ENCODE measurements around the gene NEURL3. TPM values are rescaled to one million over a fixed set of nuclear protein-coding genes. Genes with fewer than 3 reads are reported as not detected.
"Not testable (repeated sequence)": the region's sequence is repeated elsewhere in the genome, so short reads cannot be mapped to it uniquely, and the experiment has no call there.

NEURL3 gene
- total and polyA plus RNA-seq, 2 experiments from 2014 or later, result not detected

GRCh38 chr2:96468904-96469303, 36.3 kb downstream of the NEURL3 start:
- H3K27ac ChIP-seq, result no peak overlapping the region
- peaks cover 20% of the 10 kb centered on the region for H3K27me3 ChIP-seq (replicated peaks; ENCODE audit: insufficient read depth)
- 67 to 69% methylated on average over 6 of the region's 6 CpGs for WGBS, 2 experiments (ENCODE audit: low coverage in 1 of 2, low lambda C conversion rate in 2 of 2, missing lambda C conversion rate in 2 of 2)
- no peaks in the 10 kb centered on the region for H3K4me1 ChIP-seq (ENCODE audit: insufficient read depth)
- no peak overlapping the region for H3K4me2 ChIP-seq (ENCODE audit: unreplicated experiment)
- no peaks in the 10 kb centered on the region for H3K79me2 ChIP-seq (ENCODE audit: insufficient read depth)
- in situ Hi-C loops (cut with MboI), result no loop called here
- H2AFZ ChIP-seq, result no peak overlapping the region
- no peak overlapping the region for H3K4me3 ChIP-seq
- no peaks in the 10 kb centered on the region for H3F3A ChIP-seq (ENCODE audit: insufficient read depth)
- no peaks in the 10 kb centered on the region for H3K36me3 ChIP-seq (ENCODE audit: low read depth)
- H3K9ac ChIP-seq, result no peak overlapping the region
- no peaks in the 10 kb centered on the region for H3K9me2 ChIP-seq (ENCODE audit: insufficient read depth)
- TF ChIP-seq EZH2phosphoT487 (IDR thresholded peaks at IDR 0.05; ENCODE audit: insufficient read depth, low read depth), result no peak
- TF ChIP-seq EZH2 (IDR thresholded peaks at IDR 0.05; ENCODE audit: insufficient read depth, poor library complexity, severe bottlenecking), result no peak
- no peak for DNase-seq
- no peaks in the 10 kb centered on the region for H4K20me1 ChIP-seq (ENCODE audit: insufficient read depth)
- no peaks in the 10 kb centered on the region for H3K9me3 ChIP-seq (ENCODE audit: low read depth)

GRCh38 chr2:96464651-96465050, 40.5 kb downstream of the NEURL3 start:
- no peaks in the 10 kb centered on the region for H3K9me3 ChIP-seq (ENCODE audit: low read depth)
- no peak overlapping the region for H2AFZ ChIP-seq
- DNase-seq, result no peak
- H3K4me2 ChIP-seq (ENCODE audit: unreplicated experiment), result no peak overlapping the region
- no peak overlapping the region for H3K27ac ChIP-seq
- H3K36me3 ChIP-seq (ENCODE audit: low read depth), result no peaks in the 10 kb centered on the region
- H3F3A ChIP-seq (ENCODE audit: insufficient read depth), result no peaks in the 10 kb centered on the region
- H3K27me3 ChIP-seq (replicated peaks; ENCODE audit: insufficient read depth), result peaks cover 12% of the 10 kb centered on the region; the same call in 1 of the 2 replicates
- H4K20me1 ChIP-seq (ENCODE audit: insufficient read depth), result no peaks in the 10 kb centered on the region
- H3K4me3 ChIP-seq, result no peak overlapping the region
- in situ Hi-C loops (cut with MboI), result no loop called here
- H3K9me2 ChIP-seq (ENCODE audit: insufficient read depth), result no peaks in the 10 kb centered on the region
- no peaks in the 10 kb centered on the region for H3K4me1 ChIP-seq (ENCODE audit: insufficient read depth)
- 45 to 47% methylated on average over 2 of the region's 2 CpGs for WGBS, 2 experiments (ENCODE audit: low coverage in 1 of 2, low lambda C conversion rate in 2 of 2, missing lambda C conversion rate in 2 of 2)
- no peaks in the 10 kb centered on the region for H3K79me2 ChIP-seq (ENCODE audit: insufficient read depth)
- no peak overlapping the region for H3K9ac ChIP-seq
- TF ChIP-seq EZH2 (IDR thresholded peaks at IDR 0.05; ENCODE audit: insufficient read depth, poor library complexity, severe bottlenecking) (no peak), EZH2phosphoT487 (IDR thresholded peaks at IDR 0.05; ENCODE audit: insufficient read depth, low read depth) (no peak)

GRCh38 chr2:96464061-96464460, 41.1 kb downstream of the NEURL3 start:
- Histone ChIP-seq H3K9me3 (ENCODE audit: low read depth) (no peaks in the 10 kb centered on the region), H3K36me3 (ENCODE audit: low read depth) (no peaks in the 10 kb centered on the region), H3K4me3 (no peak overlapping the region), H3K27me3 (replicated peaks; ENCODE audit: insufficient read depth) (peaks cover 9% of the 10 kb centered on the region; the same call in 1 of the 2 replicates), H3F3A (ENCODE audit: insufficient read depth) (no peaks in the 10 kb centered on the region), H3K4me1 (ENCODE audit: insufficient read depth) (no peaks in the 10 kb centered on the region), H3K9ac (no peak overlapping the region), H3K79me2 (ENCODE audit: insufficient read depth) (no peaks in the 10 kb centered on the region), H3K9me2 (ENCODE audit: insufficient read depth) (no peaks in the 10 kb centered on the region), H3K4me2 (ENCODE audit: unreplicated experiment) (no peak overlapping the region), H2AFZ (no peak overlapping the region), H3K27ac (no peak overlapping the region), H4K20me1 (ENCODE audit: insufficient read depth) (no peaks in the 10 kb centered on the region)
- 59 to 70% methylated on average over 3 of the region's 3 CpGs for WGBS, 2 experiments (ENCODE audit: low coverage in 1 of 2, low lambda C conversion rate in 2 of 2, missing lambda C conversion rate in 2 of 2)
- in situ Hi-C loops (cut with MboI), result no loop called here
- no peak for DNase-seq
- no peak for TF ChIP-seq EZH2 (IDR thresholded peaks at IDR 0.05; ENCODE audit: insufficient read depth, poor library complexity, severe bottlenecking)
- no peak for TF ChIP-seq EZH2phosphoT487 (IDR thresholded peaks at IDR 0.05; ENCODE audit: insufficient read depth, low read depth)

GRCh38 chr2:96463119-96463518, 42.0 kb downstream of the NEURL3 start:
- WGBS, 2 experiments (ENCODE audit: low coverage in 1 of 2, low lambda C conversion rate in 2 of 2, missing lambda C conversion rate in 2 of 2), result 53 to 61% methylated on average over 2 of the region's 2 CpGs
- no peaks in the 10 kb centered on the region for H3K9me3 ChIP-seq (ENCODE audit: low read depth)
- in situ Hi-C loops (cut with MboI), result no loop called here
- H4K20me1 ChIP-seq (ENCODE audit: insufficient read depth), result no peaks in the 10 kb centered on the region
- H3K27me3 ChIP-seq (replicated peaks; ENCODE audit: insufficient read depth), result peaks cover 1% of the 10 kb centered on the region; the same call in 1 of the 2 replicates
- no peaks in the 10 kb centered on the region for H3K9me2 ChIP-seq (ENCODE audit: insufficient read depth)
- no peaks in the 10 kb centered on the region for H3K79me2 ChIP-seq (ENCODE audit: insufficient read depth)
- no peaks in the 10 kb centered on the region for H3K4me1 ChIP-seq (ENCODE audit: insufficient read depth)
- TF ChIP-seq EZH2 (IDR thresholded peaks at IDR 0.05; ENCODE audit: insufficient read depth, poor library complexity, severe bottlenecking), result no peak
- TF ChIP-seq EZH2phosphoT487 (IDR thresholded peaks at IDR 0.05; ENCODE audit: insufficient read depth, low read depth), result no peak
- H3K9ac ChIP-seq, result no peak overlapping the region
- no peak overlapping the region for H2AFZ ChIP-seq
- H3K36me3 ChIP-seq (ENCODE audit: low read depth), result no peaks in the 10 kb centered on the region
- H3K27ac ChIP-seq, result no peak overlapping the region
- no peak overlapping the region for H3K4me2 ChIP-seq (ENCODE audit: unreplicated experiment)
- no peaks in the 10 kb centered on the region for H3F3A ChIP-seq (ENCODE audit: insufficient read depth)
- no peak overlapping the region for H3K4me3 ChIP-seq
- no peak for DNase-seq

- in situ Hi-C loops (cut with MboI); H3K79me2 ChIP-seq (ENCODE audit: insufficient read depth); DNase-seq; H3K9ac ChIP-seq; H3F3A ChIP-seq (ENCODE audit: insufficient read depth); H2AFZ ChIP-seq; H3K4me1 ChIP-seq (ENCODE audit: insufficient read depth); H3K27ac ChIP-seq; H4K20me1 ChIP-seq (ENCODE audit: insufficient read depth); H3K9me3 ChIP-seq (ENCODE audit: low read depth); H3K4me2 ChIP-seq (ENCODE audit: unreplicated experiment); H3K36me3 ChIP-seq (ENCODE audit: low read depth); H3K9me2 ChIP-seq (ENCODE audit: insufficient read depth); H3K4me3 ChIP-seq: not testable (repeated sequence)
- 74% methylated on average over 8 of the region's 30 CpGs; no CpG with 5 or more reads in 1 of the 2 experiments for WGBS, 2 experiments (ENCODE audit: low coverage in 1 of 2, low lambda C conversion rate in 2 of 2, missing lambda C conversion rate in 2 of 2)
- peaks cover 11% of the 10 kb centered on the region; the same call in 1 of the 2 replicates for H3K27me3 ChIP-seq (replicated peaks; ENCODE audit: insufficient read depth)
Observed at GRCh38 chr2:96461616-96462015, 43.5 kb downstream of the NEURL3 start.

Measured in GM23248 (cell line).